ENCODE results near the gene CNNM1. TPM values are rescaled to one million over a fixed set of nuclear protein-coding genes. Genes with fewer than 3 reads are reported as not detected.

The CNNM1 gene
- total RNA-seq, 1 donor from 2014 or later, result 0.56 TPM

GRCh38 chr10:99366666-99367065 lies 37.5 kb downstream of the CNNM1 start:
- TF ChIP-seq CTCF (IDR thresholded peaks at IDR 0.05) (no peak), EZH2phosphoT487 (IDR thresholded peaks at IDR 0.05) (no peak), EZH2 (IDR thresholded peaks at IDR 0.05) (no peak)
- Histone ChIP-seq H3F3A (ENCODE audit: low read depth) (no peaks in the 10 kb centered on the region), H3K9ac (no peak overlapping the region), H3K4me1 (no peaks in the 10 kb centered on the region), H3K4me3 (no peak overlapping the region), H3K27ac (no peak overlapping the region), H3K79me2 (ENCODE audit: low read depth) (no peaks in the 10 kb centered on the region), H3K4me2 (no peak overlapping the region), H3K27me3 (peaks cover 4% of the 10 kb centered on the region), H2AFZ (replicated peaks) (no peak overlapping the region), H3K36me3 (no peaks in the 10 kb centered on the region), H3K9me3 (ENCODE audit: low read depth) (no peaks in the 10 kb centered on the region), H4K20me1 (ENCODE audit: low read depth) (no peaks in the 10 kb centered on the region)
- Mint-ChIP-seq H3K27ac (no peak overlapping the region), H3K9me3 (no peaks in the 10 kb centered on the region), H3K4me3 (no peak overlapping the region), H3K4me1 (peaks cover 2% of the 10 kb centered on the region), H3K27me3 (ENCODE audit: insufficient read depth, low read depth) (peaks cover 5% of the 10 kb centered on the region), H3K36me3 (no peaks in the 10 kb centered on the region)
- no peak for DNase-seq (ENCODE audit: low spot score)

- DNase-seq (ENCODE audit: low spot score), result no peak
- Mint-ChIP-seq H3K4me1 (peaks cover 2% of the 10 kb centered on the region), H3K27me3 (ENCODE audit: insufficient read depth, low read depth) (peaks cover 5% of the 10 kb centered on the region), H3K9me3 (no peaks in the 10 kb centered on the region), H3K27ac (no peak overlapping the region), H3K36me3 (no peaks in the 10 kb centered on the region), H3K4me3 (no peak overlapping the region)
- H3K36me3 ChIP-seq, result no peaks in the 10 kb centered on the region
- H3F3A ChIP-seq (ENCODE audit: low read depth), result no peaks in the 10 kb centered on the region
- no peaks in the 10 kb centered on the region for H3K4me1 ChIP-seq
- H3K27ac ChIP-seq, result no peak overlapping the region
- H3K4me2 ChIP-seq, result no peak overlapping the region
- H3K9ac ChIP-seq, result no peak overlapping the region
- no peaks in the 10 kb centered on the region for H4K20me1 ChIP-seq (ENCODE audit: low read depth)
- H3K27me3 ChIP-seq, result peaks cover 4% of the 10 kb centered on the region
- no peak overlapping the region for H3K4me3 ChIP-seq
- no peaks in the 10 kb centered on the region for H3K9me3 ChIP-seq (ENCODE audit: low read depth)
- H2AFZ ChIP-seq (replicated peaks), result no peak overlapping the region
- H3K79me2 ChIP-seq (ENCODE audit: low read depth), result no peaks in the 10 kb centered on the region
- no peak for TF ChIP-seq EZH2 (IDR thresholded peaks at IDR 0.05)
- TF ChIP-seq EZH2phosphoT487 (IDR thresholded peaks at IDR 0.05), result no peak
- no peak for TF ChIP-seq CTCF (IDR thresholded peaks at IDR 0.05)
Measured at GRCh38 chr10:99368646-99369045, 39.5 kb downstream of the CNNM1 start.

GRCh38 chr10:99369126-99369525 lies 40.0 kb downstream of the CNNM1 start:
- Mint-ChIP-seq H3K27ac (no peak overlapping the region), H3K27me3 (ENCODE audit: insufficient read depth, low read depth) (peaks cover 5% of the 10 kb centered on the region), H3K9me3 (no peaks in the 10 kb centered on the region), H3K4me3 (no peak overlapping the region), H3K36me3 (no peaks in the 10 kb centered on the region), H3K4me1 (peaks cover 2% of the 10 kb centered on the region)
- H4K20me1 ChIP-seq (ENCODE audit: low read depth), result no peaks in the 10 kb centered on the region
- H3K4me1 ChIP-seq, result no peaks in the 10 kb centered on the region
- no peak overlapping the region for H3K27ac ChIP-seq
- H3K79me2 ChIP-seq (ENCODE audit: low read depth), result no peaks in the 10 kb centered on the region
- H2AFZ ChIP-seq (replicated peaks), result no peak overlapping the region
- H3K36me3 ChIP-seq, result no peaks in the 10 kb centered on the region
- H3K9me3 ChIP-seq (ENCODE audit: low read depth), result no peaks in the 10 kb centered on the region
- no peak overlapping the region for H3K4me3 ChIP-seq
- DNase-seq (ENCODE audit: low spot score), result no peak
- H3K9ac ChIP-seq, result no peak overlapping the region
- no peaks in the 10 kb centered on the region for H3F3A ChIP-seq (ENCODE audit: low read depth)
- peaks cover 4% of the 10 kb centered on the region for H3K27me3 ChIP-seq
- TF ChIP-seq EZH2phosphoT487 (IDR thresholded peaks at IDR 0.05) (no peak), EZH2 (IDR thresholded peaks at IDR 0.05) (no peak), CTCF (IDR thresholded peaks at IDR 0.05) (no peak)
- no peak overlapping the region for H3K4me2 ChIP-seq

Measured in neural progenitor cell (in vitro differentiated cells).